Activated CD4-positive, alpha-beta memory T cell treated with anti-CD3 and anti-CD28 coated beads for 36 hours (primary cell): ENCODE data around the gene TEKT5. TPM values are rescaled to one million over a fixed set of nuclear protein-coding genes. Genes with fewer than 3 reads are reported as not detected.
"Not testable (repeated sequence)": the region's sequence is repeated elsewhere in the genome, so short reads cannot be mapped to it uniquely, and the experiment has no call there.

Experiments
- CTCF ChIA-PET: fragments of 350-600 bp; sonication (Branson Sonifier 250); formaldehyde crosslinking; loops from one replicate; lab custom pipeline; 2021; ENCODE audit warnings: antibody characterized with exemption, inconsistent platforms; lab: Charles Lee
- POLR2A ChIA-PET: fragments of 350-600 bp; sonication (Branson Sonifier 250); formaldehyde crosslinking; loops from one replicate; lab custom pipeline; 2021; ENCODE audit warnings: antibody characterized with exemption; lab: Charles Lee
- DNase-seq: peaks from one replicate; pipeline ENCODE4 v3.0.0-alpha.2; 2020
- H3K27ac Mint-ChIP-seq: one replicate; pipeline ENCODE4 v1.8.0; 2021; ENCODE audit warnings: mixed read lengths
- H3K27me3 Mint-ChIP-seq: one replicate; pipeline ENCODE4 v1.8.0; 2021; ENCODE audit warnings: mixed read lengths
- H3K36me3 Mint-ChIP-seq: one replicate; pipeline ENCODE4 v1.8.0; 2021; ENCODE audit warnings: mixed read lengths
- H3K4me1 Mint-ChIP-seq: one replicate; pipeline ENCODE4 v1.8.0; 2021; ENCODE audit warnings: low read depth, mixed read lengths
- H3K4me3 Mint-ChIP-seq: one replicate; pipeline ENCODE4 v1.8.0; 2021; ENCODE audit warnings: mild to moderate bottlenecking, mixed read lengths
- H3K9me3 Mint-ChIP-seq: one replicate; pipeline ENCODE4 v1.8.0; 2021; ENCODE audit warnings: mixed read lengths
- intact Hi-C: fragments of 100-400 bp; cut with micrococcal nuclease; formaldehyde crosslinking; loops from one replicate; pipeline ENCODE4 v1.15.1; 2023
- total RNA-seq, 2 experiments: library from RNA; stranded (reverse); gene quantifications; one replicate each; pipeline ENCODE4 v1.2.3, GENCODE V29; 2021

TEKT5 gene
- total RNA-seq, 2 experiments from 2014 or later, result 0.15 TPM; not detected in 1

DNA sequence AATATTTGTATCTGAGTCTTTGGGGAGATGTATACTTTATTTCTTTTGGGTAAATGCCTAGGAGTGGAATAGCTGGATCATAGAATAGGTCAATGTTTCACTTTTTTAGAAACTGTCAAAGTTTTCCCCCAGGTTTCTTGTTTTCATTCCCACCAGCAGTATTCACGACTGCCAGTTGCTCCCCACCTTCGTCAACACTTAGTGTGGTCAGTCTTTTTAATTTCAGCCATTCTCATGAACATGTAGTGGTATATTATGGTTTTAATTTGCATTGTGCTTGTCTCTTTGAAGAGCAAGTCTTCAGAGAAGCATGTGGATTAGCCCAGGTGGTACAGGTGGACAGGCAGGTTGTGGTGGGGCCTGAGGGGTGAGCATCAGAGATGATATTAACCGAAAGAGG lies 53.8 kb downstream of the TEKT5 start:
- CTCF ChIA-PET, result no interaction called here
- no peaks in the 10 kb centered on the region for H3K9me3 Mint-ChIP-seq
- no peak overlapping the region for H3K27ac Mint-ChIP-seq

GRCh38 chr16:10638101-10638500 lies 56.6 kb downstream of the TEKT5 start:
- no peak for DNase-seq
- intact Hi-C loops, result no loop called here
- no peak overlapping the region for H3K27ac Mint-ChIP-seq
- H3K27me3 Mint-ChIP-seq, result peaks cover 4% of the 10 kb centered on the region
- H3K4me1 Mint-ChIP-seq, result no peaks in the 10 kb centered on the region
- no peaks in the 10 kb centered on the region for H3K36me3 Mint-ChIP-seq
- H3K4me3 Mint-ChIP-seq, result no peak overlapping the region
- ChIA-PET POLR2A (no interaction called here), CTCF (no interaction called here)
- no peaks in the 10 kb centered on the region for H3K9me3 Mint-ChIP-seq

More for the DNA sequence above, 53.8 kb downstream of the TEKT5 start:
- intact Hi-C loops, result no loop called here
- POLR2A ChIA-PET, result no interaction called here
- Mint-ChIP-seq H3K36me3 (no peaks in the 10 kb centered on the region), H3K27me3 (peaks cover 4% of the 10 kb centered on the region), H3K4me3 (no peak overlapping the region), H3K4me1 (no peaks in the 10 kb centered on the region)
- DNase-seq, result no peak

DNA sequence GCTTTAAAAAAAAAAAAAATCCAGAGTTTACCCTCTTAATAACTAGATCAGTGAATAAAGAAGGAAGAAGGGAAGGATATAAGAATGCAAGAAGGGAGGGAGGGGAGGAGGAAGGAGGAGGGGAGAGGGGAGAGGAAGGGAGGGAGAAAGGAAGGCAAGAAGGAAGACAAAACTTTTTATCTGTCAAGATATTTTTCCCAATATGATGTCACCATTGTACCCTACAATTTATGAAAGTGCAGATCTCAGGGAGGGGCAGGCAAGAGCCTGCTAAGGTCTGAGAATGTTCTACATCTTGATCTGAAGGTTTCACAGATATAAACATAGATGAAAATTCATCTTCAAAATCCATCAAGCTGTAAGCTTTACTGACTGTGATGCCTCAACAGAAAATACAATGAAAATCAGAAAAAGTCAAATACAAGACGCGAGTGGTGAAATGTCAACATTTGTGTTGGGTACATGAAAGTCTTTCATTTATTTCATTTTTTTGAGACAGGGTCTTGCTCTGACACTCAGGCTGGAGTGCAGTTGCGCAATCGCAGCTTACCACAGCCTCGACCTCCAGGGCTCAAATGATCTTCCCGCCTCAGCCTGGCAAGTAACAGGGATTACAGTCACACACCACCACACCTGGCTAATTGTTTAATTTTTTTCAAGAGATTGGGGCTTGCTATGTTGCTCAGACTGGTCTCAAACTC lies 57.2 kb downstream of the TEKT5 start:
- POLR2A ChIA-PET, result no interaction called here
- Mint-ChIP-seq H3K9me3 (no peaks in the 10 kb centered on the region), H3K36me3 (no peaks in the 10 kb centered on the region), H3K27ac (no peak overlapping the region), H3K27me3 (peaks cover 4% of the 10 kb centered on the region), H3K4me3 (no peak overlapping the region), H3K4me1 (no peaks in the 10 kb centered on the region)
- CTCF ChIA-PET, result no interaction called here
- intact Hi-C loops, result no loop called here
- no peak for DNase-seq

DNA sequence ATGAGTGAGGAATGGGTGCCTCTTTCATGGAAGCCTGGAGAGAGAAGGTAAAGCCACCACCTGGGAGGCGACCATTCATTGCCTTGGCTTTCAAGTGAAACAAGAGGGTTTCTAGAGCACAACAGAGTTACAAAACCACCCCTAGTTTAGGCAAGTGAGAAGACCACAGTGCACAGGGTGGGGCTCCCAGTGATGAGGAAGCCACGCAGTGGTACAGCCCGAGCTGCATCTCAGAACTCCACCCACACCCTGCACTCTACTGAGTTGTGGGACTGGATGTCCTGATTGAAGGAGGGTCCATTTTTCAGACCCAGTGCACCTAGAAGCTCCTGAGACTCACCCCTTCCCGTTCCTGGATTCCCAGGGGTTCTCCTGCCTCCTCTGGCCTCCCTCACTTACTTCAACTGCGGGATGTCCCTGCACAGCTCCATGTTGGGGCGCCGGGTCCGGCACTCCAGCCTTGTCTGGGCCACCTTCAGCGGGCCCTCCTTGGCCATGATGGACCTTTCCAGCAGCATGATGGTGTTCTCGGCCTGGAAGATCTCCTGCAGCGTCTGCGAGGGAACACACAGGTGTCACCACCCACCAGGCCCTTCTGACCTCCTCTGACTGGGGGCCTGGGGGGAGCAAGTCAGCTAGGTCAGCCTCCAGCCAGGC lies 59.2 kb downstream of the TEKT5 start:
- DNase-seq, result no peak
- intact Hi-C loops, result no loop called here
- Mint-ChIP-seq H3K4me3 (no peak overlapping the region), H3K36me3 (no peaks in the 10 kb centered on the region), H3K9me3 (no peaks in the 10 kb centered on the region), H3K27me3 (peaks cover 8% of the 10 kb centered on the region), H3K27ac (no peak overlapping the region), H3K4me1 (no peaks in the 10 kb centered on the region)
- ChIA-PET POLR2A (no interaction called here), CTCF (no interaction called here)

DNA sequence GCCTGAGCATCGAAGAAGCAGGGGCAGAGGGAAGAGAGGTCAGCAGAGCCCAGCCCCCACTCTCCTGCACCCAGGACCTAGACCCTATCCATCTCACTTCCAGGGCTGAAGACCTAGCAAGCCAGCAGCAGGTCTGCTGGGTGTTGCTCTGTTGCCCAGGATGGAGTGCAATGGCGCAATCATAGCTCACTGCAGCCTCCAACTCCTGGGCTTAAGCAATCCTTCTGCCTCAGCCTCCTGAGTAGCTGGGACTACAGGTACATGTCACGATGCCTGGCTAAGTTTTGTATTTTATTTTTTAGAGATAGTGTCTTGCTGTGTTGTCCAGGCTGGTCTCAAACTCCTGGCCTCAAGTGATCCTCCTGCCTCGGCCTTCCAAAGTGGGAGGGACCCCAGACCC lies 61.3 kb downstream of the TEKT5 start:
- H3K9me3 Mint-ChIP-seq, H3K4me1 Mint-ChIP-seq, DNase-seq, intact Hi-C loops, H3K36me3 Mint-ChIP-seq, CTCF ChIA-PET, H3K4me3 Mint-ChIP-seq, H3K27ac Mint-ChIP-seq, POLR2A ChIA-PET, H3K27me3 Mint-ChIP-seq: not testable (repeated sequence)

DNA sequence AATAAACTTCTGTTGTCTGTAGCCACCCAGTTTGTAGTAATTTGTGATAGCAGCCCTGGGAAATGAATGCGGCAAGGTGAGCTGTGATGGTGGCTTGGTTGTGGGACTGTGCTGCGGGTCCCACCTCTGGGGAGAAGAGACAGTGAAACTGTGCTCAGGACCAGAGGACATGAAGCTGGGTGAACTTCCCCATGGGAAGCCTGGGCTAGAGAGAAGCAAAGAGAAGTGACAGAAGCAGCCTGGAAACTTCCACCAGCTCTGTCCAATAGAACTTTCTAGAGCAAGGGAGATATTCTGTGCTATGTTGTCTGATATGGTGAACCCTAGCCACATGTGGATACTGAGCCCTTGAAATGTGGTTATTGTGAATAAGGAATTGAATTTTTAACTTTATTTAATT lies 62.8 kb downstream of the TEKT5 start:
- no peak overlapping the region for H3K27ac Mint-ChIP-seq
- no peak overlapping the region for H3K4me3 Mint-ChIP-seq
- no peaks in the 10 kb centered on the region for H3K36me3 Mint-ChIP-seq
- ChIA-PET POLR2A (interaction anchor here (0.6 kb wide), 1 partner anchor 1716 kb away, joined by 4 read pairs; no protein-coding TSS in a partner anchor), CTCF (interaction anchor here (1.4 kb wide), 1 partner anchor 287 kb away, joined by 3 read pairs; no protein-coding TSS in a partner anchor)
- no peak for DNase-seq
- peaks cover 3% of the 10 kb centered on the region for H3K27me3 Mint-ChIP-seq
- intact Hi-C loops, result no loop called here
- H3K4me1 Mint-ChIP-seq, result no peaks in the 10 kb centered on the region
- H3K9me3 Mint-ChIP-seq, result no peaks in the 10 kb centered on the region

DNA sequence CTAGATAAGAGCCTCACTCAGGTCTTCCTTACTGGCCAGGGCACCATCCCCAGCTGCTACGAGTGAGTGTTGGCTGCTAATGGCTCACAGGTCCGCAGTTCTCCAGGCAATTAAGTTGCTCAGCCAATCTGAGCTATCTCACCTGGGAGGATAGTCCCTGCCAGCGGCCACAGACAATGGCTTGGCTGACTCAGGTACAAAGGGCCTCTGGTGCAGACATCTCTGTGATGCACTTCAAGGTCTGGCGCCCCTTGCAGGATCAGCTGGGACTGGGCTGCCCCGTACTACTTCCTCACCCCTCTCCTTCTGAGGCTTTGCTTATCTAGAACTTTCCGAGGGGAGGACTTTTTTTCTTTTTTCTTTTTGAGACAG lies 65.2 kb downstream of the TEKT5 start:
- DNase-seq, result no peak
- intact Hi-C loops, result no loop called here
- H3K9me3 Mint-ChIP-seq, result no peaks in the 10 kb centered on the region
- POLR2A ChIA-PET, result no interaction called here
- CTCF ChIA-PET, result no interaction called here
- peaks cover 3% of the 10 kb centered on the region for H3K27me3 Mint-ChIP-seq
- H3K4me1 Mint-ChIP-seq, result no peaks in the 10 kb centered on the region
- no peaks in the 10 kb centered on the region for H3K36me3 Mint-ChIP-seq
- H3K27ac Mint-ChIP-seq, result no peak overlapping the region
- H3K4me3 Mint-ChIP-seq, result no peak overlapping the region

- CTCF ChIA-PET, result no interaction called here
- Mint-ChIP-seq H3K36me3 (no peaks in the 10 kb centered on the region), H3K9me3 (no peaks in the 10 kb centered on the region), H3K27ac (no peak overlapping the region), H3K27me3 (no peaks in the 10 kb centered on the region), H3K4me1 (no peaks in the 10 kb centered on the region), H3K4me3 (no peak overlapping the region)
- no peak for DNase-seq
- POLR2A ChIA-PET, result no interaction called here
- intact Hi-C loops, result no loop called here
Measured at GRCh38 chr16:10625595-10626357, 69.0 kb downstream of the TEKT5 start.

GRCh38 chr16:10624527-10624926 lies 70.2 kb downstream of the TEKT5 start:
- Mint-ChIP-seq H3K27me3 (peaks cover 9% of the 10 kb centered on the region), H3K9me3 (no peaks in the 10 kb centered on the region), H3K4me1 (peaks cover 3% of the 10 kb centered on the region), H3K4me3 (no peak overlapping the region), H3K36me3 (no peaks in the 10 kb centered on the region), H3K27ac (no peak overlapping the region)
- no peak for DNase-seq
- POLR2A ChIA-PET, result no interaction called here
- intact Hi-C loops, result no loop called here
- CTCF ChIA-PET, result interaction anchor here (0.7 kb wide), 1 partner anchor 1295 kb away, joined by 3 read pairs; no protein-coding TSS in a partner anchor

DNA sequence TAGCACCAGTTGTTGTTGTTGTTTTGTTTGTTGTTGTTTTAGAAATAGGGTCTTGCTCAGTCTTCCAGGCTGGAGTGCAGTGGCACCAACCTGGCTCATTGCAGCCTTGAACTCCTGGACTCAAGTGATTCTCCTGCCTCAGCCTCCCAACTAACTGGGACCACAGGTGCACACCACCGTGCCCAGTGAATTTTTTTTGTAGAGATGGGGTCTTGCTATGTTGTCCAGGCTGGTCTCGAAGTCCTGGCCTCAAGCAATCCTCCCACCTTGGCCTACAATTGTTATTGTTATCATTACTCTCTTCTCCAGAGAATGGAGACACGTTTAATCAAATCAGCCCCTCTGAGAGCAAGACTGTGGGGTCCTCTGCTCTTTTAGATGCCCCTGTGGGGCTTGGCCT lies 71.7 kb downstream of the TEKT5 start:
- CTCF ChIA-PET, result no interaction called here
- POLR2A ChIA-PET, result no interaction called here
- DNase-seq, result no peak
- H3K36me3 Mint-ChIP-seq, result no peaks in the 10 kb centered on the region
- no peak overlapping the region for H3K4me3 Mint-ChIP-seq
- H3K27ac Mint-ChIP-seq, result no peak overlapping the region
- H3K4me1 Mint-ChIP-seq, result peaks cover 4% of the 10 kb centered on the region
- H3K9me3 Mint-ChIP-seq, result no peaks in the 10 kb centered on the region
- intact Hi-C loops, result no loop called here
- H3K27me3 Mint-ChIP-seq, result peaks cover 13% of the 10 kb centered on the region

DNA sequence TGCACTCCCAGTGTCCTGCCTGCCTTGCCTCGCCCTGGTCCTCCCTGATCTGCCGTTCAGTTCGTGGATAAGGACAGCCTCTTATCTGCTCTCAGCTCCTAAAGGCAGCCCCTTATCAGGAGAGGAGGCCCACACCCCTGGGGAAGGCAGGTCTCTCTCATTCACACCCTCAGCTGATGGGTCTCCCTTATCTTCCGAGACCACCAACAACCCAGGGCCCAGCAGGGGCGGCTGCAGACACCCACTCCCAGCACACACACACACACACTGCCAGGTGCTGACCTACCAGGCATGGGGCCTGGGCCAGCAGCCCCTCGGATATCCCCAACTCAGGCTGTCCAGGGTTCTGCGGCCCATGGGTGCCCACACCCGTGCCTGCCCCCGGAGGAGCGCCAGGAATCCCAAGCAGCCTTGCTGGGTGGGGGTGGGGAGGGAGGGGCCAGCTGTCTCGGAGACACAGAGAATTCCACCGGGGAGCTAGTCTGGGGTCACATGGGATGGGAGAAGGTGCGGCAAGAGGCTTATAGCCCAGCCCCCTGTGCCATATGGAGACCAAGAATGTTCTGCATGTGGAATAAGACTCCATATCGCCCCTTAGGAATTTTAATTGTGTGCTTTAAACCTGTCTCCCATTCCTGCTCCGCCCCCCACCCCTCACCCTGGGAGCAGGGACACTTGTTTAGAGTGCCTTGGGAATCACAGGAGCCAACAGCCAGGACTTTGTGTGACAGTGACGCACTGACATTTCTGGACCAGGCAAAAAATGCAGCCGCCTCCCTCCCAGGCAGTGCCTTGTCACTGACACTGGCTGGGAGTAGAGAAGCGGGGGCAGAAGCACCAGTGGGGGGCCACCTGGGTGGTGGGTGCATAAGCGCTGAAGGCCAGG lies 72.5 kb downstream of the TEKT5 start:
- CTCF ChIA-PET, result no interaction called here
- Mint-ChIP-seq H3K27me3 (peaks cover 19% of the 10 kb centered on the region), H3K4me1 (peaks cover 4% of the 10 kb centered on the region), H3K4me3 (no peak overlapping the region), H3K27ac (no peak overlapping the region), H3K36me3 (no peaks in the 10 kb centered on the region), H3K9me3 (no peaks in the 10 kb centered on the region)
- intact Hi-C loops, result no loop called here
- POLR2A ChIA-PET, result no interaction called here
- no peak for DNase-seq
